DOHH2 (cell line): ENCODE measurements around the gene ZNF512.

Source experiments
- H3F3A ChIP-seq: fragments of 200-600 bp; sonication (generic), shearing (Covaris generic); 2 replicates; pipeline ENCODE4 v1.6.0; 2016; ENCODE audit warnings: antibody characterized with exemption, mild to moderate bottlenecking; ENCODE audit not compliant: control insufficient read depth, insufficient read depth
- H3K27ac ChIP-seq: fragments of 200-600 bp; sonication (generic); 2 replicates; pipeline ENCODE4 v1.5.1; 2014; ENCODE audit warnings: low read depth, mild to moderate bottlenecking, low read length, moderate library complexity
- H3K27me3 ChIP-seq: fragments of 200-600 bp; sonication (generic); 2 replicates; pipeline ENCODE4 v1.6.1; 2014; ENCODE audit warnings: mild to moderate bottlenecking, low read length, mixed read lengths; ENCODE audit not compliant: control insufficient read depth
- H3K36me3 ChIP-seq: fragments of 200-600 bp; sonication (generic); 2 replicates; pipeline ENCODE4 v1.6.1; 2014; ENCODE audit warnings: mild to moderate bottlenecking, low read length, moderate library complexity, mixed read lengths; ENCODE audit not compliant: control insufficient read depth
- H3K4me1 ChIP-seq: fragments of 200-600 bp; sonication (generic); 2 replicates; pipeline ENCODE4 v1.6.1; 2014; ENCODE audit warnings: mild to moderate bottlenecking, low read length, mixed read lengths; ENCODE audit not compliant: control insufficient read depth
- H3K4me2 ChIP-seq: fragments of 200-600 bp; sonication (generic); 2 replicates; pipeline ENCODE4 v1.6.0; 2014; ENCODE audit warnings: mild to moderate bottlenecking, low read length, moderate library complexity
- H3K4me3 ChIP-seq: fragments of 200-600 bp; sonication (generic); 2 replicates; pipeline ENCODE4 v1.5.1; 2014; ENCODE audit warnings: mild to moderate bottlenecking, low read length, mixed read lengths
- H3K79me2 ChIP-seq: fragments of 200-600 bp; sonication (generic); 2 replicates; pipeline ENCODE4 v1.6.1; 2014; ENCODE audit warnings: mild to moderate bottlenecking, low read length, mixed read lengths; ENCODE audit not compliant: control insufficient read depth
- H3K9me2 ChIP-seq: fragments of 200-600 bp; sonication (generic); replicated peaks from 2 replicates; pipeline ENCODE4 v1.6.1; 2014; ENCODE audit warnings: mild to moderate bottlenecking, low read length, mixed read lengths; ENCODE audit not compliant: control insufficient read depth
- H3K9me3 ChIP-seq: fragments of 200-600 bp; sonication (generic); 2 replicates; pipeline ENCODE4 v1.6.1; 2014; ENCODE audit warnings: antibody characterized with exemption, low read length, mixed read lengths; ENCODE audit not compliant: control insufficient read depth, insufficient read depth
- H4K20me1 ChIP-seq: fragments of 200-600 bp; sonication (generic); 2 replicates; pipeline ENCODE4 v1.6.0; 2014; ENCODE audit warnings: low read depth, mild to moderate bottlenecking, antibody characterized with exemption, low read length, moderate library complexity; ENCODE audit not compliant: control insufficient read depth, insufficient read depth
- CTCF ChIP-seq: fragments of 200-600 bp; sonication (generic); IDR thresholded peaks from one replicate; pipeline ENCODE4 v1.5.1; 2014; ENCODE audit warnings: antibody characterized with exemption, mild to moderate bottlenecking, low read depth, low read length; ENCODE audit not compliant: poor library complexity, severe bottlenecking
- EZH2phosphoT487 ChIP-seq: fragments of 200-600 bp; sonication (generic); IDR thresholded peaks from 2 replicates; pipeline ENCODE4 v1.6.1; 2017; ENCODE audit warnings: borderline replicate concordance, mild to moderate bottlenecking, antibody characterized with exemption, low read length, moderate library complexity, mixed read lengths

The ZNF512 gene

GRCh38 chr2:27544143-27544821 lies 38.6 kb upstream of the ZNF512 start:
- Histone ChIP-seq H3K27ac (no peak overlapping the region), H4K20me1 (no peaks in the 10 kb centered on the region), H3K4me2 (no peak overlapping the region), H3K9me3 (no peaks in the 10 kb centered on the region), H3K9me2 (no peaks in the 10 kb centered on the region), H3K4me3 (no peak overlapping the region), H3K4me1 (no peaks in the 10 kb centered on the region), H3K36me3 (no peaks in the 10 kb centered on the region), H3K79me2 (no peaks in the 10 kb centered on the region), H3K27me3 (no peaks in the 10 kb centered on the region), H3F3A (no peaks in the 10 kb centered on the region)
- TF ChIP-seq EZH2phosphoT487 (no peak), CTCF (no peak)

- H3K79me2 ChIP-seq, result no peaks in the 10 kb centered on the region
- no peaks in the 10 kb centered on the region for H3K9me3 ChIP-seq
- H3K4me2 ChIP-seq, result no peak overlapping the region
- H3K27me3 ChIP-seq, result no peaks in the 10 kb centered on the region
- H3K27ac ChIP-seq, result no peak overlapping the region
- H3K4me3 ChIP-seq, result no peak overlapping the region
- TF ChIP-seq CTCF (no peak), EZH2phosphoT487 (no peak)
- H4K20me1 ChIP-seq, result no peaks in the 10 kb centered on the region
- H3K4me1 ChIP-seq, result no peaks in the 10 kb centered on the region
- no peaks in the 10 kb centered on the region for H3K9me2 ChIP-seq
- H3F3A ChIP-seq, result no peaks in the 10 kb centered on the region
- no peaks in the 10 kb centered on the region for H3K36me3 ChIP-seq
These were observed 37.3 kb upstream of the ZNF512 start for GRCh38 chr2:27545348-27546141.

GRCh38 chr2:27549303-27549702 lies 33.5 kb upstream of the ZNF512 start:
- Histone ChIP-seq H4K20me1 (no peaks in the 10 kb centered on the region), H3K27me3 (peaks cover 15% of the 10 kb centered on the region), H3K4me2 (no peak overlapping the region), H3K9me3 (no peaks in the 10 kb centered on the region), H3K79me2 (no peaks in the 10 kb centered on the region), H3K36me3 (no peaks in the 10 kb centered on the region), H3K27ac (no peak overlapping the region), H3K4me1 (no peaks in the 10 kb centered on the region), H3K4me3 (no peak overlapping the region), H3F3A (no peaks in the 10 kb centered on the region), H3K9me2 (no peaks in the 10 kb centered on the region)
- TF ChIP-seq CTCF, result no peak
